GM12878 (cell line): Measurements from ENCODE around the gene LRRC40.

Source experiments
- BHLHE40 ChIP-seq, 2 experiments: fragments of 450-650 bp in 1 of 2; IDR thresholded peaks; 2 replicates each; pipeline ENCODE4 v1.6.1; 2011 to 2017; ENCODE audit warnings: low read depth in 2 of 2, borderline replicate concordance in 1 of 2, improper control_type of control experiment in 1 of 2, low read length in 1 of 2, mild to moderate bottlenecking in 1 of 2
- CEBPB ChIP-seq, 2 experiments: fragments of 150-350 bp in 1 of 2; IDR thresholded peaks; 2 replicates each; pipeline ENCODE4 v1.6.1; 2012 to 2014; ENCODE audit warnings: low read depth in 2 of 2, low read length in 2 of 2, borderline replicate concordance in 1 of 2, inconsistent platforms in 1 of 2
- EZH2 ChIP-seq: IDR thresholded peaks from 2 replicates; pipeline ENCODE4 v1.6.1; 2012; ENCODE audit warnings: low read depth, mild to moderate bottlenecking, control low read depth, inconsistent platforms, low read length, borderline replicate concordance; ENCODE audit not compliant: control insufficient read depth
- FOXM1 ChIP-seq: IDR thresholded peaks from 2 replicates; pipeline ENCODE4 v1.6.1; 2012; ENCODE audit warnings: low read depth, mild to moderate bottlenecking, inconsistent platforms, low read length, moderate library complexity
- JUND ChIP-seq: IDR thresholded peaks from 2 replicates; pipeline ENCODE4 v1.6.1; 2012; ENCODE audit warnings: low read depth, mild to moderate bottlenecking, low read length, improper control_type of control experiment, moderate library complexity
- PML ChIP-seq: IDR thresholded peaks from 2 replicates; pipeline ENCODE4 v1.6.1; 2012; ENCODE audit warnings: low read length, inconsistent platforms
- POLR2A ChIP-seq: IDR thresholded peaks from 2 replicates; pipeline ENCODE4 v1.6.1; 2011; ENCODE audit warnings: low read depth, mild to moderate bottlenecking, low read length
- POLR2AphosphoS2 ChIP-seq: IDR thresholded peaks from 2 replicates; pipeline ENCODE4 v1.6.1; 2011; ENCODE audit warnings: low read depth, mild to moderate bottlenecking, low read length, improper control_type of control experiment, moderate library complexity
- SIN3A ChIP-seq: IDR thresholded peaks from 2 replicates; pipeline ENCODE4 v1.6.1; 2012; ENCODE audit warnings: low read depth, low read length, improper control_type of control experiment
- SMAD1 ChIP-seq: fragments of 450-650 bp; IDR thresholded peaks from 2 replicates; pipeline ENCODE4 v1.6.1; 2018; ENCODE audit warnings: mild to moderate bottlenecking, low read depth; ENCODE audit not compliant: partially characterized antibody
- SP1 ChIP-seq: IDR thresholded peaks from one replicate; pipeline ENCODE4 v1.6.1; 2011; ENCODE audit warnings: low read depth, low read length
- TAF1 ChIP-seq: IDR thresholded peaks from 2 replicates; pipeline ENCODE4 v1.6.1; 2011; ENCODE audit warnings: mild to moderate bottlenecking, low read depth, low read length, borderline replicate concordance
- TF ChIP-seq, protein P1 (sequence below), 3 experiments: IDR thresholded peaks in 2 of 3; conservative IDR thresholded peaks in 1 of 3; 2 replicates each; pipeline ENCODE4 v1.5.1; 2011; ENCODE audit warnings: low read depth in 3 of 3, low read length in 3 of 3, mild to moderate bottlenecking in 3 of 3, control low read depth in 2 of 3, moderate library complexity in 2 of 3, inconsistent platforms in 1 of 3, mixed read lengths in 1 of 3; ENCODE audit not compliant: control insufficient read depth in 2 of 3, insufficient read depth in 1 of 3; ENCODE audit errors: extremely low read depth in 1 of 3

DNA sequence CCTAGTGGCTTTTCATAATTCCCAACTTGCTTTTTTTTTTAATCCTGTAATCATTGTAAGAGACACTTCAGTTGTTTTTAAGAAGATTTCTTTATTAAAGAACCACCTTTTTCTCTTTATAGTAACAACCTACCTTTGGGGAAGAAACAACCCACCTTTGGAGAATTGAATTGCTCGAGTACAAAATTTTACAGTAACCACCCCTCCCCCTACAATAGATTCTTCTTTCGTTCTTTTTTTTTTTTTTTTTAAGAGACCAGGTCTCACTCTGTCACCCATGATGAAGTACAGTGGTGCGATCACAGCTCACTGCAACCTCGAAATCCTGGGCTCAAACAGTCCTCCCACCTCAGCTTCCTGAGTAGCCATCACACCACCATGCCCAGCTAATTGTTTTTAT lies 2.1 kb upstream of the LRRC40 start:
- TF ChIP-seq, protein P1, sequence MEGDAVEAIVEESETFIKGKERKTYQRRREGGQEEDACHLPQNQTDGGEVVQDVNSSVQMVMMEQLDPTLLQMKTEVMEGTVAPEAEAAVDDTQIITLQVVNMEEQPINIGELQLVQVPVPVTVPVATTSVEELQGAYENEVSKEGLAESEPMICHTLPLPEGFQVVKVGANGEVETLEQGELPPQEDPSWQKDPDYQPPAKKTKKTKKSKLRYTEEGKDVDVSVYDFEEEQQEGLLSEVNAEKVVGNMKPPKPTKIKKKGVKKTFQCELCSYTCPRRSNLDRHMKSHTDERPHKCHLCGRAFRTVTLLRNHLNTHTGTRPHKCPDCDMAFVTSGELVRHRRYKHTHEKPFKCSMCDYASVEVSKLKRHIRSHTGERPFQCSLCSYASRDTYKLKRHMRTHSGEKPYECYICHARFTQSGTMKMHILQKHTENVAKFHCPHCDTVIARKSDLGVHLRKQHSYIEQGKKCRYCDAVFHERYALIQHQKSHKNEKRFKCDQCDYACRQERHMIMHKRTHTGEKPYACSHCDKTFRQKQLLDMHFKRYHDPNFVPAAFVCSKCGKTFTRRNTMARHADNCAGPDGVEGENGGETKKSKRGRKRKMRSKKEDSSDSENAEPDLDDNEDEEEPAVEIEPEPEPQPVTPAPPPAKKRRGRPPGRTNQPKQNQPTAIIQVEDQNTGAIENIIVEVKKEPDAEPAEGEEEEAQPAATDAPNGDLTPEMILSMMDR (IDR thresholded peaks at IDR 0.05 in 2 of 3, conservative IDR thresholded peaks at IDR 0.05 in 1 of 3; ENCODE audit: control insufficient read depth in 2 of 3, extremely low read depth in 1 of 3, insufficient read depth in 1 of 3, low read depth in 3 of 3, low read length in 3 of 3), result no peak
- TF ChIP-seq SIN3A (no peak), TAF1 (no peak), JUND (no peak), CEBPB (IDR thresholded peaks at IDR 0.05; ENCODE audit: borderline replicate concordance in 1 of 2, low read depth in 2 of 2, low read length in 2 of 2) (no peak), BHLHE40 (IDR thresholded peaks at IDR 0.05; ENCODE audit: borderline replicate concordance in 1 of 2, low read depth in 2 of 2, low read length in 1 of 2) (no peak), PML (no peak), SMAD1 (no peak), EZH2 (no peak), POLR2A (no peak), FOXM1 (no peak), SP1 (no peak), POLR2AphosphoS2 (no peak)
